ENCODE data around the gene TM9SF1. TPM values are rescaled to one million over a fixed set of nuclear protein-coding genes. Genes with fewer than 3 reads are reported as not detected.

The TM9SF1 gene
- total and polyA plus RNA-seq, 9 of the 15 experiments (the other 6 are each of a cell fraction or from before 2014, with no cell fraction given): 5.3 to 20.3 (median 11.8) TPM

DNA sequence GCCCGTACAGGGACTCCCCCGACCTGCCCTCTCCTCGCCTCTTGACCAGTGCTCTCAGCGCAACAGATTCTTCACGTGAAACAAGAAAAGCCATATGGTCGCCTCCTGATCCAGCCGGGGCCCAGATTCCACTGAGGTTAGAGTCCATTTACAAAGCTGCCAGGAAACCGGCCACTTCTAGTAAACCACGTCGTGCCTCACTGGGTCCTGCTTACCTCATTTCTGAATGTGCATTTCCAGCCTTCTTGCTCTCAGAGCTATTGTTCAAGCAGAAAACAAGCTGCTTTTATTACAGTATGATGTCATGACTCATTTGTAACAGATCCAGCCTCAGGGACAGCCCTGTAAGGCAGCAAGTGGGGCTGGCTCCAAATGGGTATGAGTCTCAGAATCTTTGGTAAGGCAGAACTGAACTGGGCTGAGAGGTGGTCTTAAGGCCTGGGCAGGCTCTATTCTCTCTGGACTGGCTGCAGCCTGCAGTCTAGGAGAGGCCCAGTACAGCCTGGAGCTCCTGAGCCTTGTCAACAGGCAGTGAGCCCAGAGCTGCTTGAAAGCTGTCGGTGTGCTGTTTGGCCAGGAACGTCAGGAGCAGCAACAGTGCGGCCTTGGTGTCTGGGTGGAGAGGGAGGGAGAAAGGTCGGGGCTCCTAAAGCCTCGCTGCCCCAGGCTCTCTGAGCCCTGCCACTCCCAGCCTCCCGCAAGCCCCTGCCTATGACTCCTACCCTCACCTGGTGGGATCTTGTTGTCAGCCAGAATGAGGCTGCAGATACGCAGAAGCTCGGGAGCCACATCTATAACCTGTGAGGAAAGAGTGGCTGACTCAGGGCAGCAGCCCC is 15.1 kb downstream of the TM9SF1 start:
- in situ Hi-C loops (cut with MboI): no loop called here

More for the DNA sequence above, 15.1 kb downstream of the TM9SF1 start:
- no TSS peak for BruUV-seq (replicated peaks)
- Histone ChIP-seq H3K27me3 (ENCODE audit: control insufficient read depth in 2 of 2, insufficient read depth in 2 of 2, low read length in 2 of 2) (no peaks in the 10 kb centered on the region), H3K4me1 (replicated peaks in 1 of 2; ENCODE audit: control insufficient read depth in 2 of 2, insufficient read depth in 2 of 2, low read length in 2 of 2) (no peaks in the 10 kb centered on the region; a peak in 2 of 5 replicates), H3K4me3 (no peak overlapping the region), H3K27ac (ENCODE audit: extremely low read depth, low read depth, low read length) (no peak overlapping the region), H4K20me1 (replicated peaks; ENCODE audit: control insufficient read depth, insufficient read depth, low read length) (no peaks in the 10 kb centered on the region), H3K9ac (ENCODE audit: insufficient read depth in 1 of 2, low read depth in 2 of 2, low read length in 2 of 2) (peak overlapping the region in 1 of 2 experiments; percentile 64; a peak in 1 of 4 replicates), H3K9me3 (replicated peaks; ENCODE audit: control insufficient read depth, insufficient read depth, low read depth, low read length) (no peaks in the 10 kb centered on the region), H2AFZ (ENCODE audit: low read depth, low read length) (no peak overlapping the region), H3K9me1 (ENCODE audit: control insufficient read depth, insufficient read depth, low read length) (no peaks in the 10 kb centered on the region), H3K36me3 (ENCODE audit: control insufficient read depth, insufficient read depth, low read length) (peaks cover 65% of the 10 kb centered on the region; the same call in 2 of the 3 replicates), H3K79me2 (ENCODE audit: control insufficient read depth, insufficient read depth, low read length) (no peaks in the 10 kb centered on the region), H3K4me2 (ENCODE audit: insufficient read depth, low read length) (no peak overlapping the region)
- TF ChIP-seq, protein P1, sequence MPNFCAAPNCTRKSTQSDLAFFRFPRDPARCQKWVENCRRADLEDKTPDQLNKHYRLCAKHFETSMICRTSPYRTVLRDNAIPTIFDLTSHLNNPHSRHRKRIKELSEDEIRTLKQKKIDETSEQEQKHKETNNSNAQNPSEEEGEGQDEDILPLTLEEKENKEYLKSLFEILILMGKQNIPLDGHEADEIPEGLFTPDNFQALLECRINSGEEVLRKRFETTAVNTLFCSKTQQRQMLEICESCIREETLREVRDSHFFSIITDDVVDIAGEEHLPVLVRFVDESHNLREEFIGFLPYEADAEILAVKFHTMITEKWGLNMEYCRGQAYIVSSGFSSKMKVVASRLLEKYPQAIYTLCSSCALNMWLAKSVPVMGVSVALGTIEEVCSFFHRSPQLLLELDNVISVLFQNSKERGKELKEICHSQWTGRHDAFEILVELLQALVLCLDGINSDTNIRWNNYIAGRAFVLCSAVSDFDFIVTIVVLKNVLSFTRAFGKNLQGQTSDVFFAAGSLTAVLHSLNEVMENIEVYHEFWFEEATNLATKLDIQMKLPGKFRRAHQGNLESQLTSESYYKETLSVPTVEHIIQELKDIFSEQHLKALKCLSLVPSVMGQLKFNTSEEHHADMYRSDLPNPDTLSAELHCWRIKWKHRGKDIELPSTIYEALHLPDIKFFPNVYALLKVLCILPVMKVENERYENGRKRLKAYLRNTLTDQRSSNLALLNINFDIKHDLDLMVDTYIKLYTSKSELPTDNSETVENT (CRISPR knock-in tag; IDR thresholded peaks at IDR 0.05): no peak
- TF ChIP-seq TAF7 (tag; IDR thresholded peaks at IDR 0.05) (no peak), ZKSCAN1 (IDR thresholded peaks at IDR 0.05; ENCODE audit: low read depth, low read length) (no peak), SRSF7 (optimal IDR thresholded peaks at IDR 0.05; ENCODE audit: low read depth, low read length) (no peak), EWSR1 (IDR thresholded peaks at IDR 0.05; ENCODE audit: borderline replicate concordance, low read depth, partially characterized antibody) (no peak), WHSC1 (IDR thresholded peaks at IDR 0.05; ENCODE audit: low read length) (no peak), ZNF23 (CRISPR knock-in tag; IDR thresholded peaks at IDR 0.05) (no peak), POLR2AphosphoS2 (IDR thresholded peaks at IDR 0.05; ENCODE audit: low read length) (no peak)
- TF ChIP-seq, protein P2, sequence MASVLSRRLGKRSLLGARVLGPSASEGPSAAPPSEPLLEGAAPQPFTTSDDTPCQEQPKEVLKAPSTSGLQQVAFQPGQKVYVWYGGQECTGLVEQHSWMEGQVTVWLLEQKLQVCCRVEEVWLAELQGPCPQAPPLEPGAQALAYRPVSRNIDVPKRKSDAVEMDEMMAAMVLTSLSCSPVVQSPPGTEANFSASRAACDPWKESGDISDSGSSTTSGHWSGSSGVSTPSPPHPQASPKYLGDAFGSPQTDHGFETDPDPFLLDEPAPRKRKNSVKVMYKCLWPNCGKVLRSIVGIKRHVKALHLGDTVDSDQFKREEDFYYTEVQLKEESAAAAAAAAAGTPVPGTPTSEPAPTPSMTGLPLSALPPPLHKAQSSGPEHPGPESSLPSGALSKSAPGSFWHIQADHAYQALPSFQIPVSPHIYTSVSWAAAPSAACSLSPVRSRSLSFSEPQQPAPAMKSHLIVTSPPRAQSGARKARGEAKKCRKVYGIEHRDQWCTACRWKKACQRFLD (CRISPR knock-in tag; IDR thresholded peaks at IDR 0.05): no peak
- ChIA-PET POLR2A (interaction anchor here (0.9 to 1.4 kb wide), 4 partner anchors 10 to 19 kb away, joined by 3 to 5 read pairs (median 4); partner anchors contain the start of genes IRF9 and TM9SF1), CTCF (ENCODE audit: low intra/inter-chr PET ratio) (no interaction called here)
- intact Hi-C loops (cut with micrococcal nuclease): no loop called here
- no peak for DNase-seq (ENCODE audit: extremely low read depth in 1 of 4, low spot score in 3 of 4)
- no peak; the same call in 2 of the 3 replicates for ATAC-seq
- no peak for FAIRE-seq
- WGBS (ENCODE audit: insufficient coverage, low coverage, missing lambda C conversion rate): 84% methylated on average over 9 of the region's 18 CpGs
